ENCODE measurements around the gene TMEM255B.

DNA sequence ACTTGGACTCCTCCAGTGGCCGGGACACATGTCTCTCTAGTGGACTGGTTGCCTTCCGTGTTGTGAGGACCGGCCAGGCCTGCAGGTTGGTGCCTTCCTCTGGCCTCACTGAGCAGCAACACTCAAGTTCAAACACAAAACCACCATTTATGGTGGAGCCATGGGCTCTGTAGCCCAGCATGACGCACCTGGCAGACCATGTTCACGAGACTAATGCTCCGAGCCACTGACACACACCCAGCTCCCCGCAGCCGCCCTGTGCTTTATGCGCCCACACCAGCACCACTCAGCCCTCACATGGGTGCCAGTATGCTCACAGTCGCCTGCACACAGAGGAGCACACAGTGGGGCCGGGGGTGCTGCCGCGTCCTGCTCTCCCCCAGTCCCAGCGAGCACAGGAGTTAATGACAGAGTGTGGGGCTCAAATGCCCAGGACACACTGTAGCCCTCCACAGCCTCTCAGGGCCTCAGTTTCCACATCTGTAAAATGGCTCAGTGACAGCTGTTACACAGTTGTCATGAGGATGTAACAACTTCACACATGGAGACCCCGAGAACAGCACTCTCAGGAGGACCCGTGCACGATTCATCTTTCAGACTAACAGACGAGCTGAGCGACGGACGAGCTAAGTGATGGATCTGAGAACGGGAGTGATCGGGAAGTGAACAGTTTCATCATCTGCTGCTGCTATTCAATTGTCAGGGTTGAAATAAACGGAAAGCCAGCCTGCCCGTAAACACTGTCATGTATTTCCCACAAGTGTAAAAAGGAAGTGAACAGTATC is 97.1 kb downstream of the TMEM255B start:
- TF ChIP-seq, protein P1, sequence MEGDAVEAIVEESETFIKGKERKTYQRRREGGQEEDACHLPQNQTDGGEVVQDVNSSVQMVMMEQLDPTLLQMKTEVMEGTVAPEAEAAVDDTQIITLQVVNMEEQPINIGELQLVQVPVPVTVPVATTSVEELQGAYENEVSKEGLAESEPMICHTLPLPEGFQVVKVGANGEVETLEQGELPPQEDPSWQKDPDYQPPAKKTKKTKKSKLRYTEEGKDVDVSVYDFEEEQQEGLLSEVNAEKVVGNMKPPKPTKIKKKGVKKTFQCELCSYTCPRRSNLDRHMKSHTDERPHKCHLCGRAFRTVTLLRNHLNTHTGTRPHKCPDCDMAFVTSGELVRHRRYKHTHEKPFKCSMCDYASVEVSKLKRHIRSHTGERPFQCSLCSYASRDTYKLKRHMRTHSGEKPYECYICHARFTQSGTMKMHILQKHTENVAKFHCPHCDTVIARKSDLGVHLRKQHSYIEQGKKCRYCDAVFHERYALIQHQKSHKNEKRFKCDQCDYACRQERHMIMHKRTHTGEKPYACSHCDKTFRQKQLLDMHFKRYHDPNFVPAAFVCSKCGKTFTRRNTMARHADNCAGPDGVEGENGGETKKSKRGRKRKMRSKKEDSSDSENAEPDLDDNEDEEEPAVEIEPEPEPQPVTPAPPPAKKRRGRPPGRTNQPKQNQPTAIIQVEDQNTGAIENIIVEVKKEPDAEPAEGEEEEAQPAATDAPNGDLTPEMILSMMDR (conservative IDR thresholded peaks at IDR 0.05; ENCODE audit: low read length), result no peak
- no peak for TF ChIP-seq EZH2phosphoT487 (IDR thresholded peaks at IDR 0.05; ENCODE audit: borderline replicate concordance)
